Measurements from ENCODE around the gene KCNK6. TPM values are rescaled to one million over a fixed set of nuclear protein-coding genes. Genes with fewer than 3 reads are reported as not detected.

KCNK6 gene
- total RNA-seq, 6 experiments from 2014 or later = 2.6 to 9.2 (median 2.9) TPM

GRCh38 chr19:38289955-38290354 lies 29.7 kb upstream of the KCNK6 start:
- Mint-ChIP-seq H3K4me3 (no peak overlapping the region), H3K4me1 (ENCODE audit: low read depth) (peaks cover 30% of the 10 kb centered on the region), H3K9me3 (no peaks in the 10 kb centered on the region), H3K27me3 (ENCODE audit: insufficient read depth) (peaks cover 2% of the 10 kb centered on the region), H3K36me3 (ENCODE audit: low read depth) (no peaks in the 10 kb centered on the region), H3K27ac (peak overlapping the region; percentile 13; the same call in 1 of the 2 replicates)
- TF ChIP-seq, protein P1, sequence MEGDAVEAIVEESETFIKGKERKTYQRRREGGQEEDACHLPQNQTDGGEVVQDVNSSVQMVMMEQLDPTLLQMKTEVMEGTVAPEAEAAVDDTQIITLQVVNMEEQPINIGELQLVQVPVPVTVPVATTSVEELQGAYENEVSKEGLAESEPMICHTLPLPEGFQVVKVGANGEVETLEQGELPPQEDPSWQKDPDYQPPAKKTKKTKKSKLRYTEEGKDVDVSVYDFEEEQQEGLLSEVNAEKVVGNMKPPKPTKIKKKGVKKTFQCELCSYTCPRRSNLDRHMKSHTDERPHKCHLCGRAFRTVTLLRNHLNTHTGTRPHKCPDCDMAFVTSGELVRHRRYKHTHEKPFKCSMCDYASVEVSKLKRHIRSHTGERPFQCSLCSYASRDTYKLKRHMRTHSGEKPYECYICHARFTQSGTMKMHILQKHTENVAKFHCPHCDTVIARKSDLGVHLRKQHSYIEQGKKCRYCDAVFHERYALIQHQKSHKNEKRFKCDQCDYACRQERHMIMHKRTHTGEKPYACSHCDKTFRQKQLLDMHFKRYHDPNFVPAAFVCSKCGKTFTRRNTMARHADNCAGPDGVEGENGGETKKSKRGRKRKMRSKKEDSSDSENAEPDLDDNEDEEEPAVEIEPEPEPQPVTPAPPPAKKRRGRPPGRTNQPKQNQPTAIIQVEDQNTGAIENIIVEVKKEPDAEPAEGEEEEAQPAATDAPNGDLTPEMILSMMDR (IDR thresholded peaks at IDR 0.05) = no peak
- DNase-seq = no peak

DNA sequence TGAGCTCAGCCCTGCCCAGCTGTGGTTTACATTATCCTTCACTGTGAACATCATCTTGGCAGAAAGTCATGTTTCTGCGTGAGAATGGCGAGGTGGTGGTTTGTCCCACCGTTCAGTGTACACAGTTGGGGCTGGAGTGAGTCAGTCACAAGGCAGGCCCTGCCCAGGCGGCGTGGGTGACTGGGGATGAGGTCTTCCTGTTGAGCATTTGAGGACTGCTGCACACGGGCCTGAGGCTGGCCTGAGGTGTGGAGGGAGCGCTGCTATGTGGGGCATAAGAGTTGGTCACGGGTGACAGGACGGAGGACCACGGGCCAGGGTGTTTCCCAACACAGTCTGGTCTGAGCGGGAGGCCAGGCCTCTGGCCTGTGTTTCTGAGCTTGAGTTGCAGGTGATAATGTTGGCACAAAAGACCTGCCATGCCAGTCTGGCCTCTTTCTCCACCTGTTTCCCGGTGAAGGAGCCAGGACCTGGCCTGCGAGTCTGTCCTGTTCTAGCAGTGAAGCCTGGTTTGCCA lies 29.0 kb upstream of the KCNK6 start:
- no peaks in the 10 kb centered on the region for H3K9me3 Mint-ChIP-seq
- H3K27ac Mint-ChIP-seq = peak overlapping the region; percentile 82
- H3K4me1 Mint-ChIP-seq (ENCODE audit: low read depth) = peaks cover 24% of the 10 kb centered on the region
- no peaks in the 10 kb centered on the region for H3K36me3 Mint-ChIP-seq (ENCODE audit: low read depth)
- H3K4me3 Mint-ChIP-seq = peak overlapping the region; percentile 5; the same call in 1 of the 2 replicates
- peak; percentile 93 for DNase-seq
- H3K27me3 Mint-ChIP-seq (ENCODE audit: insufficient read depth) = peaks cover 2% of the 10 kb centered on the region
- TF ChIP-seq, protein P1 (IDR thresholded peaks at IDR 0.05) = no peak

DNA sequence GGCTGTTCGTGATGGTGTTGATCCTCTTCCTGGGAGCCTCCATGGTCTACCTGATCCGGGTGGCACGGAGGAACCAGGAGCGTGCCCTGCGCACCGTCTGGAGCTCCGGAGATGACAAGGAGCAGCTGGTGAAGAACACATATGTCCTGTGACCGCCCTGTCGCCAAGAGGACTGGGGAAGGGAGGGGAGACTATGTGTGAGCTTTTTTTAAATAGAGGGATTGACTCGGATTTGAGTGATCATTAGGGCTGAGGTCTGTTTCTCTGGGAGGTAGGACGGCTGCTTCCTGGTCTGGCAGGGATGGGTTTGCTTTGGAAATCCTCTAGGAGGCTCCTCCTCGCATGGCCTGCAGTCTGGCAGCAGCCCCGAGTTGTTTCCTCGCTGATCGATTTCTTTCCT lies 27.8 kb upstream of the KCNK6 start:
- no peak overlapping the region for H3K27ac Mint-ChIP-seq
- no peak for DNase-seq
- peaks cover 16% of the 10 kb centered on the region for H3K4me1 Mint-ChIP-seq (ENCODE audit: low read depth)

DNA sequence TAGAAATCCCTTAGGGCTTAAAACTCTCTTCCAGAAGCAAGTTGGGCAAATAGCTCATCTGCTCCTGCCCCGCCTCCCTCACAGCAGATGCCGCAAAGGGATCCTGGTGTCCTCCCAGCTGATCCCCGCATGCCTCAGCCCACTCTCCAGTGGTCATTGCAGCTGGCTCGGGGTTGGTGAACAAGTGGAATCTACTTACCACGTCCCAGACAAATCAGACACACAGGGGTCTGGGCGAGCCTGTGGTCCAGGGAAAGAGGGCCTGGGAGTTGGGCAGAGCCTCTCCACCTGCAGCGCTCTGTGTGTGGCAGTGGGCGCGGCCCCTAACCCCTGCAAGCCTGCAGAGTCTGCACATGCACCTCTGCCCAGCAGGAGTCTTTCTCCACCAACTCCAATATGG lies 26.4 kb upstream of the KCNK6 start:
- peaks cover 5% of the 10 kb centered on the region for H3K27me3 Mint-ChIP-seq (ENCODE audit: insufficient read depth)
- TF ChIP-seq, protein P1 (IDR thresholded peaks at IDR 0.05) = no peak
- H3K9me3 Mint-ChIP-seq = no peaks in the 10 kb centered on the region
- no peak overlapping the region for H3K27ac Mint-ChIP-seq
- no peaks in the 10 kb centered on the region for H3K36me3 Mint-ChIP-seq (ENCODE audit: low read depth)
- no peak for DNase-seq
- peaks cover 16% of the 10 kb centered on the region for H3K4me1 Mint-ChIP-seq (ENCODE audit: low read depth)
- no peak overlapping the region for H3K4me3 Mint-ChIP-seq

More for the DNA sequence above, 27.8 kb upstream of the KCNK6 start:
- Mint-ChIP-seq H3K4me3 (no peak overlapping the region), H3K27me3 (ENCODE audit: insufficient read depth) (peaks cover 2% of the 10 kb centered on the region), H3K36me3 (ENCODE audit: low read depth) (no peaks in the 10 kb centered on the region), H3K9me3 (no peaks in the 10 kb centered on the region)
- TF ChIP-seq, protein P1 (IDR thresholded peaks at IDR 0.05) = peak; percentile 10; the same call in 1 of the 2 replicates

DNA sequence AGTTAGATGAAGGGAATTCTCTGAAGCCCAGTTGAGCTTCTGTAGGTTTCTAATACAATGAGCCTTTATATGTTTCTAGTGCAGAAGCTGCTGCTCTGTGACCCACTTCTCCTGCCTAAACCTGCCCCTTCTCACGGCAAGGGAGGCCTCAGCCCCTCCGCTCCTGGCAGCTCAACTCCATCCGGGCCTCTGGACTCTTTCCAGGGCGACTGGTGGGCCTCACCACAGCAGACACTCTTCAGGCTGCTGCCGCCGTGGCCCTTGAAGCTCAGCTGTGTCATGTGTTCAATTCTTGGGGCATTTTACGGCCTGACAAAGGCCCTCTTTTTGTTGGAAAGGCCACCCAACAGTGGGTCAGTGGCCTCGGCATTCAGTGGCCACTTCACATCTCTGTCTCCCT lies 25.6 kb upstream of the KCNK6 start:
- Mint-ChIP-seq H3K36me3 (ENCODE audit: low read depth) (no peaks in the 10 kb centered on the region), H3K4me3 (no peak overlapping the region), H3K27me3 (ENCODE audit: insufficient read depth) (peaks cover 3% of the 10 kb centered on the region), H3K9me3 (no peaks in the 10 kb centered on the region), H3K4me1 (ENCODE audit: low read depth) (peaks cover 22% of the 10 kb centered on the region), H3K27ac (no peak overlapping the region)
- DNase-seq = no peak
- TF ChIP-seq, protein P1 (IDR thresholded peaks at IDR 0.05) = no peak
